WTC11 (cell line): ENCODE results near the gene ARHGAP18.

ENCODE experiments used
- CBFB ChIP-seq: sonication (generic); formaldehyde crosslinking; IDR thresholded peaks from 2 replicates; pipeline ENCODE4 v1.8.1; 2022; ENCODE audit warnings: mild to moderate bottlenecking, low read depth, missing genetic modification reagents
- CTCF ChIP-seq: fragments of 200-600 bp; IDR thresholded peaks from 2 replicates; pipeline ENCODE4 v1.8.0; 2022; ENCODE audit warnings: antibody characterized with exemption
- ELF4 ChIP-seq: sonication (generic); formaldehyde crosslinking; IDR thresholded peaks from 2 replicates; pipeline ENCODE4 v1.8.1; 2022; ENCODE audit warnings: low read depth, mild to moderate bottlenecking, moderate library complexity, missing genetic modification reagents
- ESRRA ChIP-seq: sonication (generic); formaldehyde crosslinking; IDR thresholded peaks from 2 replicates; pipeline ENCODE4 v1.8.1; 2022; ENCODE audit warnings: mild to moderate bottlenecking, missing genetic modification reagents, borderline replicate concordance
- GABPB1 ChIP-seq: sonication (generic); formaldehyde crosslinking; IDR thresholded peaks from 2 replicates; pipeline ENCODE4 v1.8.1; 2023; ENCODE audit warnings: mild to moderate bottlenecking, missing genetic modification reagents
- HMGXB4 ChIP-seq: sonication (generic); formaldehyde crosslinking; IDR thresholded peaks from 2 replicates; pipeline ENCODE4 v1.8.1; 2023; ENCODE audit warnings: mild to moderate bottlenecking, moderate library complexity, missing genetic modification reagents
- JUN ChIP-seq: sonication (generic); formaldehyde crosslinking; IDR thresholded peaks from 2 replicates; pipeline ENCODE4 v1.8.0; 2023; ENCODE audit warnings: mild to moderate bottlenecking, missing genetic modification reagents
- MAX ChIP-seq: sonication (generic); formaldehyde crosslinking; IDR thresholded peaks from 2 replicates; pipeline ENCODE4 v1.8.0; 2022; ENCODE audit warnings: mild to moderate bottlenecking, missing genetic modification reagents
- NR2C2 ChIP-seq: sonication (generic); formaldehyde crosslinking; IDR thresholded peaks from 2 replicates; pipeline ENCODE4 v1.8.0; 2022; ENCODE audit warnings: mild to moderate bottlenecking, missing genetic modification reagents
- OVOL2 ChIP-seq: fragments of 250-450 bp; sonication (Bioruptor Pico); IDR thresholded peaks from 2 replicates; pipeline ENCODE4 v1.9.0; 2021; ENCODE audit warnings: mild to moderate bottlenecking, borderline replicate concordance
- ZNF423 ChIP-seq: fragments of 250-450 bp; sonication (Bioruptor Pico); IDR thresholded peaks from 2 replicates; pipeline ENCODE4 v2.1.2; 2022; ENCODE audit warnings: mild to moderate bottlenecking, moderate library complexity

- TF ChIP-seq CTCF (no peak), GABPB1 (CRISPR knock-in tag) (no peak), JUN (no peak), OVOL2 (no peak), HMGXB4 (no peak), ELF4 (CRISPR knock-in tag) (no peak), ESRRA (CRISPR knock-in tag) (no peak), ZNF423 (CRISPR knock-in tag) (no peak), NR2C2 (CRISPR knock-in tag) (no peak), MAX (CRISPR knock-in tag) (no peak), CBFB (CRISPR knock-in tag) (no peak)
Observed at GRCh38 chr6:129633529-129633928, 76.4 kb downstream of the ARHGAP18 start.
